Vagina (tissue), 2 donors: Measurements from ENCODE around the gene CACNG5.

ENCODE experiments used
- POLR2A ChIP-seq, 2 donors: fragments of 450-650 bp; IDR thresholded peaks; one replicate each; pipeline ENCODE4 v1.6.1; 2017; ENCODE audit warnings: antibody characterized with exemption in 2 of 2, mild to moderate bottlenecking in 2 of 2, moderate library complexity in 2 of 2
- POLR2AphosphoS5 ChIP-seq, 2 donors: sonication (generic); formaldehyde crosslinking; IDR thresholded peaks; one replicate each; pipeline ENCODE4 v1.9.0; 2017; ENCODE audit warnings: antibody characterized with exemption in 2 of 2, mild to moderate bottlenecking in 2 of 2, low read depth in 1 of 2; ENCODE audit not compliant: insufficient read depth in 1 of 2
- TF ChIP-seq, protein P1 (sequence below), 3 experiments: fragments of 450-650 bp in 2 of 3; fragments of 200-600 bp in 1 of 3; sonication (generic) in 1 of 3; IDR thresholded peaks; one replicate each; pipeline ENCODE4 v1.5.1; 2017 to 2019; ENCODE audit warnings: antibody characterized with exemption in 3 of 3, mild to moderate bottlenecking in 2 of 3, moderate library complexity in 2 of 3

DNA sequence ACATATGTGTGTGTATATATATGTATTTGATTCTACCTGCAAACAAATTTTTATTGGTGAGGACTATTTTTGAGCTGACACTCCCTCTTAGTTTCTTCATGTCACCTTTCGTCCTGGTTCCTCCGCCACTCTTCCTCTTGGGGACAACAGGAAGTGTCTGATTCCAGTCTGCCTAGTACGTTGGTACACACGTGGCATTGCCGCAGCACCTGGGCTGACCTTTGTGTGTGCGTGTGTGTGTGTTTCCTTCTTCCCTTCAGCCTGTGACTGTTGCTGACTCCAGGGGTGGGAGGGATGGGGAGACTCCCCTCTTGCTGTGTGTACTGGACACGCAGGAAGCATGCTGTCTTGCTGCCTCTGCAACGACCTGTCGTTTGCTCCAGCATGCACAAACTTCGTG is 29.4 kb upstream of the CACNG5 start:
- TF ChIP-seq POLR2A (IDR thresholded peaks at IDR 0.05) (no peak), POLR2AphosphoS5 (IDR thresholded peaks at IDR 0.05; ENCODE audit: insufficient read depth in 1 of 2, low read depth in 1 of 2) (no peak)
- TF ChIP-seq, protein P1, sequence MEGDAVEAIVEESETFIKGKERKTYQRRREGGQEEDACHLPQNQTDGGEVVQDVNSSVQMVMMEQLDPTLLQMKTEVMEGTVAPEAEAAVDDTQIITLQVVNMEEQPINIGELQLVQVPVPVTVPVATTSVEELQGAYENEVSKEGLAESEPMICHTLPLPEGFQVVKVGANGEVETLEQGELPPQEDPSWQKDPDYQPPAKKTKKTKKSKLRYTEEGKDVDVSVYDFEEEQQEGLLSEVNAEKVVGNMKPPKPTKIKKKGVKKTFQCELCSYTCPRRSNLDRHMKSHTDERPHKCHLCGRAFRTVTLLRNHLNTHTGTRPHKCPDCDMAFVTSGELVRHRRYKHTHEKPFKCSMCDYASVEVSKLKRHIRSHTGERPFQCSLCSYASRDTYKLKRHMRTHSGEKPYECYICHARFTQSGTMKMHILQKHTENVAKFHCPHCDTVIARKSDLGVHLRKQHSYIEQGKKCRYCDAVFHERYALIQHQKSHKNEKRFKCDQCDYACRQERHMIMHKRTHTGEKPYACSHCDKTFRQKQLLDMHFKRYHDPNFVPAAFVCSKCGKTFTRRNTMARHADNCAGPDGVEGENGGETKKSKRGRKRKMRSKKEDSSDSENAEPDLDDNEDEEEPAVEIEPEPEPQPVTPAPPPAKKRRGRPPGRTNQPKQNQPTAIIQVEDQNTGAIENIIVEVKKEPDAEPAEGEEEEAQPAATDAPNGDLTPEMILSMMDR (IDR thresholded peaks at IDR 0.05) = no peak
